K562 (cell line): ENCODE data around the gene HK1. TPM values are rescaled to one million over a fixed set of nuclear protein-coding genes. Genes with fewer than 3 reads are reported as not detected.
A peak's percentile ranks its signal among the peaks of the same experiment; 100 is the strongest.

Experiments used
- CBFA2T3 ChIP-seq: fragments of 450-650 bp; IDR thresholded peaks from 2 replicates; pipeline ENCODE4 v1.6.1; 2017
- DDX20 ChIP-seq: fragments of 450-650 bp; IDR thresholded peaks from 2 replicates; pipeline ENCODE4 v1.6.1; 2016; ENCODE audit warnings: missing genetic modification characterization, low read depth, mild to moderate bottlenecking, missing compliant biosample characterization, moderate library complexity
- TEAD4 ChIP-seq, 2 experiments: sonication (generic) in 1 of 2; formaldehyde crosslinking in 1 of 2; IDR thresholded peaks; 2 replicates each; pipeline versions ENCODE4 v1.6.1 to v1.8.0; 2012 to 2022; ENCODE audit warnings: borderline replicate concordance in 1 of 2, inconsistent platforms in 1 of 2, low read length in 1 of 2, mild to moderate bottlenecking in 1 of 2, missing genetic modification reagents in 1 of 2
- ZNF780A ChIP-seq: fragments of 250-450 bp; sonication (Bioruptor Pico); IDR thresholded peaks from 2 replicates; pipeline ENCODE4 v1.5.0; 2021; ENCODE audit warnings: mild to moderate bottlenecking
- ZSCAN29 ChIP-seq: fragments of 450-650 bp; IDR thresholded peaks from 2 replicates; pipeline ENCODE4 v1.6.1; 2017
- polyA plus RNA-seq, 8 experiments: library from polyadenylated mRNA; depleted of rRNA in 4 of 8; stranded (reverse) in 5 of 8; unstranded in 3 of 8; fragments of >200 nt; fragmentation: Nextera tagmentation in 2 of 8; fragmentation: Illumina TruSeq in 1 of 8; extraction: Ambion mirVana in 2 of 8; extraction: Trizol in 1 of 8; gene quantifications; 2 replicates each; pipeline versions ENCODE4 v1.2.1 to v1.2.3, GENCODE V29; 2011 to 2014; ENCODE audit warnings: inconsistent platforms in 1 of 8, missing spikeins in 1 of 8
- total RNA-seq, 7 experiments: library from RNA; depleted of rRNA in 6 of 7; stranded (reverse); fragments of >200 nt in 6 of 7; fragmentation: Illumina TruSeq in 2 of 7; extraction: Trizol in 2 of 7; gene quantifications; 2 replicates each; pipeline versions ENCODE4 v1.2.1 to v1.2.3, GENCODE V29; 2011 to 2021; ENCODE audit warnings: low replicate concordance in 1 of 7
- TF ChIP-seq, protein P1 (sequence below): fragments of 450-650 bp; IDR thresholded peaks from 2 replicates; pipeline ENCODE4 v1.6.1; 2016; ENCODE audit warnings: antibody characterized with exemption
- TF ChIP-seq, protein P2 (sequence below): fragments of 250-450 bp; sonication (Bioruptor Pico); IDR thresholded peaks from 2 replicates; pipeline ENCODE4 v1.5.0; 2021
- TF ChIP-seq, protein P3 (sequence below): sonication (generic); formaldehyde crosslinking; IDR thresholded peaks from 2 replicates; pipeline ENCODE4 v1.8.0; 2023; ENCODE audit warnings: missing genetic modification reagents, mild to moderate bottlenecking, borderline replicate concordance
- TF ChIP-seq, protein P4 (sequence below): IDR thresholded peaks from 2 replicates; pipeline ENCODE4 v1.6.1; 2011; ENCODE audit not compliant: insufficient read length; ENCODE audit errors: extremely low read depth
- TF ChIP-seq, protein P5 (sequence below): sonication (generic); IDR thresholded peaks from 2 replicates; pipeline ENCODE4 v1.6.1; 2016
- TF ChIP-seq, protein P6 (sequence below): fragments of 200-800 bp; sonication (Bioruptor generic); IDR thresholded peaks from 2 replicates; pipeline ENCODE4 v1.6.1; 2017; ENCODE audit warnings: missing genetic modification characterization, missing compliant biosample characterization
- TF ChIP-seq, protein P7 (sequence below), 3 experiments: fragments of 200-800 bp in 1 of 3; sonication (Bioruptor generic) in 1 of 3; sonication (generic) in 1 of 3; formaldehyde crosslinking in 1 of 3; IDR thresholded peaks; 2 replicates each; pipeline versions ENCODE4 v1.6.1 to v1.8.0; 2016 to 2022; ENCODE audit warnings: mild to moderate bottlenecking in 2 of 3, missing compliant biosample characterization in 2 of 3, missing genetic modification characterization in 2 of 3, missing genetic modification reagents in 1 of 3

Gene HK1
- total and polyA plus RNA-seq, 9 of the 15 experiments (the other 6 are each of a cell fraction or from before 2014, with no cell fraction given) = 29.2 to 444 (median 193) TPM

DNA sequence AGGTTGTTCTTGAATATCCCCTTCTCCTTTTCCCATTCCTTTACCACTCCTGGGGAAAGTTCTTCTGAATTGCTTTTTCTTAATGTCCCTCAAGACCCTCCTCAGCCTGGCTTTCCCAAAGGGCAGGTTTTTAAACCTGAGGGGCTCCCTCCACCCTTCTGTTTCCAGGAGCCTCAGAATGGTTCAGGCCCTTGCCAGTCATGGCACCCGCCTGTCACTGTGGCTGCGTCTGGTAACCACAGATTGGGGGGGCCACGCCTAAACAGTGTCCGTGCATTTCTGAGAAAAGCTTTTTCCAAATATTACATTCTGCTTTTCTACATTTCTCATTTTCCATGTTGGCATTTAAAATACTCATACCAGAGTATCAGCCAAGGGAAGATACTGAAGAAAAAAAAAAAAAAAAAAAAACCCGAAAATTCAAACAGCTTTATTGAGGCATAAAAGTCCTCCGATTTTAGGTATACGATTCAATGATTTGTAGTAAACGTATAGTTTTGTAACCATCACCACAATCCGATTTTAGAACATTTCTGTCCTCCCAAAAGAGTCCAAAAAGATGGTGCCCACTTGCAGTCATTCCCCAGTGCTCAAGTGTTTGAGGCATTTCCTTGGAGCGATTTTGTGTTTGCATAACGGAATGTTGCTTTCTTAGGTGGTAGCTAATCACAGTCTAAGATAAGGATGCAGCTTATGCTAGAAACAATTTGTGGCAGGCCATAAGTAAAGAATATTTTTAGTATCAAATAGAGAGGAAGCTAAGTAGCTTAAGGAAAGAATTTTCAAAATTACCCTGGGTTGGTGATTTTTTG is 36.0 kb upstream of the HK1 start (continued):
- TF ChIP-seq, protein P1, sequence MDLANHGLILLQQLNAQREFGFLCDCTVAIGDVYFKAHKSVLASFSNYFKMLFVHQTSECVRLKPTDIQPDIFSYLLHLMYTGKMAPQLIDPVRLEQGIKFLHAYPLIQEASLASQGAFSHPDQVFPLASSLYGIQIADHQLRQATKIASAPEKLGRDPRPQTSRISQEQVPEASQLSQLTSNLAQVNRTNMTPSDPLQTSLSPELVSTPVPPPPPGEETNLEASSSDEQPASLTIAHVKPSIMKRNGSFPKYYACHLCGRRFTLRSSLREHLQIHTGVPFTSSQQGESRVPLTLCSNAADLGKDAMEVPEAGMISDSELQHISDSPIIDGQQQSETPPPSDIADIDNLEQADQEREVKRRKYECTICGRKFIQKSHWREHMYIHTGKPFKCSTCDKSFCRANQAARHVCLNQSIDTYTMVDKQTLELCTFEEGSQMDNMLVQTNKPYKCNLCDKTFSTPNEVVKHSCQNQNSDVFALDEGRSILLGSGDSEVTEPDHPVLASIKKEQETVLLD = no peak
- TF ChIP-seq DDX20 (tag) (no peak), CBFA2T3 (peak; percentile 33), TEAD4 (IDR thresholded peaks at IDR 0.05; ENCODE audit: low read length) (0 out of 2 replicates have a peak, but pooled peaks have one; percentile 18), TEAD4 (CRISPR knock-in tag; IDR thresholded peaks at IDR 0.05; ENCODE audit: borderline replicate concordance) (no peak), ZNF780A (CRISPR knock-in tag) (no peak), ZSCAN29 (no peak)
- TF ChIP-seq, protein P2, sequence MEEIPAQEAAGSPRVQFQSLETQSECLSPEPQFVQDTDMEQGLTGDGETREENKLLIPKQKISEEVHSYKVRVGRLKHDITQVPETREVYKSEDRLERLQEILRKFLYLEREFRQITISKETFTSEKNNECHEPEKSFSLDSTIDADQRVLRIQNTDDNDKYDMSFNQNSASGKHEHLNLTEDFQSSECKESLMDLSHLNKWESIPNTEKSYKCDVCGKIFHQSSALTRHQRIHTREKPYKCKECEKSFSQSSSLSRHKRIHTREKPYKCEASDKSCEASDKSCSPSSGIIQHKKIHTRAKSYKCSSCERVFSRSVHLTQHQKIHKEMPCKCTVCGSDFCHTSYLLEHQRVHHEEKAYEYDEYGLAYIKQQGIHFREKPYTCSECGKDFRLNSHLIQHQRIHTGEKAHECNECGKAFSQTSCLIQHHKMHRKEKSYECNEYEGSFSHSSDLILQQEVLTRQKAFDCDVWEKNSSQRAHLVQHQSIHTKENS = no peak
- TF ChIP-seq, protein P3, sequence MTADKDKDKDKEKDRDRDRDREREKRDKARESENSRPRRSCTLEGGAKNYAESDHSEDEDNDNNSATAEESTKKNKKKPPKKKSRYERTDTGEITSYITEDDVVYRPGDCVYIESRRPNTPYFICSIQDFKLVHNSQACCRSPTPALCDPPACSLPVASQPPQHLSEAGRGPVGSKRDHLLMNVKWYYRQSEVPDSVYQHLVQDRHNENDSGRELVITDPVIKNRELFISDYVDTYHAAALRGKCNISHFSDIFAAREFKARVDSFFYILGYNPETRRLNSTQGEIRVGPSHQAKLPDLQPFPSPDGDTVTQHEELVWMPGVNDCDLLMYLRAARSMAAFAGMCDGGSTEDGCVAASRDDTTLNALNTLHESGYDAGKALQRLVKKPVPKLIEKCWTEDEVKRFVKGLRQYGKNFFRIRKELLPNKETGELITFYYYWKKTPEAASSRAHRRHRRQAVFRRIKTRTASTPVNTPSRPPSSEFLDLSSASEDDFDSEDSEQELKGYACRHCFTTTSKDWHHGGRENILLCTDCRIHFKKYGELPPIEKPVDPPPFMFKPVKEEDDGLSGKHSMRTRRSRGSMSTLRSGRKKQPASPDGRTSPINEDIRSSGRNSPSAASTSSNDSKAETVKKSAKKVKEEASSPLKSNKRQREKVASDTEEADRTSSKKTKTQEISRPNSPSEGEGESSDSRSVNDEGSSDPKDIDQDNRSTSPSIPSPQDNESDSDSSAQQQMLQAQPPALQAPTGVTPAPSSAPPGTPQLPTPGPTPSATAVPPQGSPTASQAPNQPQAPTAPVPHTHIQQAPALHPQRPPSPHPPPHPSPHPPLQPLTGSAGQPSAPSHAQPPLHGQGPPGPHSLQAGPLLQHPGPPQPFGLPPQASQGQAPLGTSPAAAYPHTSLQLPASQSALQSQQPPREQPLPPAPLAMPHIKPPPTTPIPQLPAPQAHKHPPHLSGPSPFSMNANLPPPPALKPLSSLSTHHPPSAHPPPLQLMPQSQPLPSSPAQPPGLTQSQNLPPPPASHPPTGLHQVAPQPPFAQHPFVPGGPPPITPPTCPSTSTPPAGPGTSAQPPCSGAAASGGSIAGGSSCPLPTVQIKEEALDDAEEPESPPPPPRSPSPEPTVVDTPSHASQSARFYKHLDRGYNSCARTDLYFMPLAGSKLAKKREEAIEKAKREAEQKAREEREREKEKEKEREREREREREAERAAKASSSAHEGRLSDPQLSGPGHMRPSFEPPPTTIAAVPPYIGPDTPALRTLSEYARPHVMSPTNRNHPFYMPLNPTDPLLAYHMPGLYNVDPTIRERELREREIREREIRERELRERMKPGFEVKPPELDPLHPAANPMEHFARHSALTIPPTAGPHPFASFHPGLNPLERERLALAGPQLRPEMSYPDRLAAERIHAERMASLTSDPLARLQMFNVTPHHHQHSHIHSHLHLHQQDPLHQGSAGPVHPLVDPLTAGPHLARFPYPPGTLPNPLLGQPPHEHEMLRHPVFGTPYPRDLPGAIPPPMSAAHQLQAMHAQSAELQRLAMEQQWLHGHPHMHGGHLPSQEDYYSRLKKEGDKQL (CRISPR knock-in tag) = no peak
- TF ChIP-seq, protein P4, sequence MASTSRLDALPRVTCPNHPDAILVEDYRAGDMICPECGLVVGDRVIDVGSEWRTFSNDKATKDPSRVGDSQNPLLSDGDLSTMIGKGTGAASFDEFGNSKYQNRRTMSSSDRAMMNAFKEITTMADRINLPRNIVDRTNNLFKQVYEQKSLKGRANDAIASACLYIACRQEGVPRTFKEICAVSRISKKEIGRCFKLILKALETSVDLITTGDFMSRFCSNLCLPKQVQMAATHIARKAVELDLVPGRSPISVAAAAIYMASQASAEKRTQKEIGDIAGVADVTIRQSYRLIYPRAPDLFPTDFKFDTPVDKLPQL = no peak
- TF ChIP-seq, protein P5, sequence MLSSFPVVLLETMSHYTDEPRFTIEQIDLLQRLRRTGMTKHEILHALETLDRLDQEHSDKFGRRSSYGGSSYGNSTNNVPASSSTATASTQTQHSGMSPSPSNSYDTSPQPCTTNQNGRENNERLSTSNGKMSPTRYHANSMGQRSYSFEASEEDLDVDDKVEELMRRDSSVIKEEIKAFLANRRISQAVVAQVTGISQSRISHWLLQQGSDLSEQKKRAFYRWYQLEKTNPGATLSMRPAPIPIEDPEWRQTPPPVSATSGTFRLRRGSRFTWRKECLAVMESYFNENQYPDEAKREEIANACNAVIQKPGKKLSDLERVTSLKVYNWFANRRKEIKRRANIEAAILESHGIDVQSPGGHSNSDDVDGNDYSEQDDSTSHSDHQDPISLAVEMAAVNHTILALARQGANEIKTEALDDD = no peak
- TF ChIP-seq, protein P6, sequence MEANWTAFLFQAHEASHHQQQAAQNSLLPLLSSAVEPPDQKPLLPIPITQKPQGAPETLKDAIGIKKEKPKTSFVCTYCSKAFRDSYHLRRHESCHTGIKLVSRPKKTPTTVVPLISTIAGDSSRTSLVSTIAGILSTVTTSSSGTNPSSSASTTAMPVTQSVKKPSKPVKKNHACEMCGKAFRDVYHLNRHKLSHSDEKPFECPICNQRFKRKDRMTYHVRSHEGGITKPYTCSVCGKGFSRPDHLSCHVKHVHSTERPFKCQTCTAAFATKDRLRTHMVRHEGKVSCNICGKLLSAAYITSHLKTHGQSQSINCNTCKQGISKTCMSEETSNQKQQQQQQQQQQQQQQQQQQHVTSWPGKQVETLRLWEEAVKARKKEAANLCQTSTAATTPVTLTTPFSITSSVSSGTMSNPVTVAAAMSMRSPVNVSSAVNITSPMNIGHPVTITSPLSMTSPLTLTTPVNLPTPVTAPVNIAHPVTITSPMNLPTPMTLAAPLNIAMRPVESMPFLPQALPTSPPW = peak; percentile 39
- TF ChIP-seq, protein P7, sequence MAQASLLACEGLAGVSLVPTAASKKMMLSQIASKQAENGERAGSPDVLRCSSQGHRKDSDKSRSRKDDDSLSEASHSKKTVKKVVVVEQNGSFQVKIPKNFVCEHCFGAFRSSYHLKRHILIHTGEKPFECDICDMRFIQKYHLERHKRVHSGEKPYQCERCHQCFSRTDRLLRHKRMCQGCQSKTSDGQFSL (CRISPR knock-in tag; IDR thresholded peaks at IDR 0.05) = no peak
- TF ChIP-seq, protein P7 (tag; IDR thresholded peaks at IDR 0.05) = peak in 1 of 2 experiments; percentile 26; a peak in 1 of 4 replicates
